Measurements from ENCODE around the gene COQ5.
A peak's percentile ranks its signal among the peaks of the same experiment; 100 is the strongest.

Gene COQ5

GRCh38 chr12:120528861-120529525, at the start of gene COQ5:
TSS of gene COQ5 (minus strand) at chr12:120529158. CDS start at chr12:120529141, 17 bp downstream.
- peaks cover 15% of the 10 kb centered on the region for H3K4me1 Mint-ChIP-seq
- H3K9me3 Mint-ChIP-seq, result no peaks in the 10 kb centered on the region
- H3K27me3 Mint-ChIP-seq, result no peaks in the 10 kb centered on the region
- ATAC-seq (ENCODE audit: low read depth) (peak; percentile 97), DNase-seq (ENCODE audit: low spot score in 2 of 2) (peak; percentile 77 to 82)
- H3K27ac Mint-ChIP-seq, result peak within 1 kb of the TSS; percentile 98
- no peaks in the 10 kb centered on the region for H3K36me3 Mint-ChIP-seq
- H3K4me3 Mint-ChIP-seq, result peak within 1 kb of the TSS; percentile 100

- Mint-ChIP-seq H3K4me1 (no peaks in the 10 kb centered on the region), H3K36me3 (peaks cover 31% of the 10 kb centered on the region), H3K9me3 (no peaks in the 10 kb centered on the region), H3K27ac (peak overlapping the region; percentile 60), H3K27me3 (no peaks in the 10 kb centered on the region), H3K4me3 (no peak overlapping the region)
- ATAC-seq (ENCODE audit: low read depth), result no peak
- DNase-seq (ENCODE audit: low spot score in 2 of 2), result no peak
These were observed 45.1 kb upstream of the COQ5 start for GRCh38 chr12:120574106-120574505.

GRCh38 chr12:120573560-120573959, 44.6 kb upstream of the COQ5 start:
- Mint-ChIP-seq H3K9me3 (no peaks in the 10 kb centered on the region), H3K36me3 (peaks cover 31% of the 10 kb centered on the region), H3K27ac (peak overlapping the region; percentile 60), H3K27me3 (no peaks in the 10 kb centered on the region), H3K4me1 (no peaks in the 10 kb centered on the region), H3K4me3 (no peak overlapping the region)
- no peak for ATAC-seq (ENCODE audit: low read depth)
- no peak for DNase-seq (ENCODE audit: low spot score in 2 of 2)

- DNase-seq (ENCODE audit: low spot score in 2 of 2), result no peak
- Mint-ChIP-seq H3K27ac (peak overlapping the region; percentile 20), H3K4me3 (no peak overlapping the region), H3K36me3 (peaks cover 33% of the 10 kb centered on the region), H3K27me3 (no peaks in the 10 kb centered on the region), H3K4me1 (no peaks in the 10 kb centered on the region), H3K9me3 (no peaks in the 10 kb centered on the region)
- ATAC-seq (ENCODE audit: low read depth), result no peak
These were observed 42.3 kb upstream of the COQ5 start for GRCh38 chr12:120571299-120571698.

- Mint-ChIP-seq H3K4me3 (no peak overlapping the region), H3K27ac (no peak overlapping the region), H3K36me3 (peaks cover 30% of the 10 kb centered on the region), H3K27me3 (no peaks in the 10 kb centered on the region), H3K4me1 (no peaks in the 10 kb centered on the region), H3K9me3 (no peaks in the 10 kb centered on the region)
- no peak for ATAC-seq (ENCODE audit: low read depth)
- no peak for DNase-seq (ENCODE audit: low spot score in 2 of 2)
These were observed 34.5 kb upstream of the COQ5 start for GRCh38 chr12:120563495-120563894.

- Mint-ChIP-seq H3K27me3 (no peaks in the 10 kb centered on the region), H3K27ac (no peak overlapping the region), H3K4me1 (no peaks in the 10 kb centered on the region), H3K4me3 (no peak overlapping the region), H3K9me3 (no peaks in the 10 kb centered on the region), H3K36me3 (peaks cover 30% of the 10 kb centered on the region)
- DNase-seq (ENCODE audit: low spot score in 2 of 2) (no peak), ATAC-seq (ENCODE audit: low read depth) (no peak)
These were observed 33.9 kb upstream of the COQ5 start for GRCh38 chr12:120562906-120563305.

- Mint-ChIP-seq H3K27me3 (no peaks in the 10 kb centered on the region), H3K27ac (no peak overlapping the region), H3K36me3 (peaks cover 26% of the 10 kb centered on the region), H3K4me1 (peaks cover 2% of the 10 kb centered on the region), H3K9me3 (no peaks in the 10 kb centered on the region), H3K4me3 (no peak overlapping the region)
- ATAC-seq (ENCODE audit: low read depth) (no peak), DNase-seq (ENCODE audit: low spot score in 2 of 2) (no peak)
These were observed 28.6 kb upstream of the COQ5 start for GRCh38 chr12:120557589-120557988.

- H3K27ac Mint-ChIP-seq, result no peak overlapping the region
- no peak for ATAC-seq (ENCODE audit: low read depth)
- no peaks in the 10 kb centered on the region for H3K9me3 Mint-ChIP-seq
- no peak for DNase-seq (ENCODE audit: low spot score in 2 of 2)
- H3K36me3 Mint-ChIP-seq, result peaks cover 21% of the 10 kb centered on the region
- no peaks in the 10 kb centered on the region for H3K27me3 Mint-ChIP-seq
- peaks cover 4% of the 10 kb centered on the region for H3K4me1 Mint-ChIP-seq
- H3K4me3 Mint-ChIP-seq, result no peak overlapping the region
These were observed 25.7 kb upstream of the COQ5 start for GRCh38 chr12:120554678-120555077.

- peaks cover 6% of the 10 kb centered on the region for H3K4me1 Mint-ChIP-seq
- ATAC-seq (ENCODE audit: low read depth) (no peak), DNase-seq (ENCODE audit: low spot score in 2 of 2) (no peak)
- no peaks in the 10 kb centered on the region for H3K27me3 Mint-ChIP-seq
- H3K27ac Mint-ChIP-seq, result no peak overlapping the region
- H3K36me3 Mint-ChIP-seq, result peaks cover 5% of the 10 kb centered on the region
- no peak overlapping the region for H3K4me3 Mint-ChIP-seq
- H3K9me3 Mint-ChIP-seq, result no peaks in the 10 kb centered on the region
These were observed 17.1 kb upstream of the COQ5 start for GRCh38 chr12:120546050-120546386.

GRCh38 chr12:120544691-120545090, 15.7 kb upstream of the COQ5 start:
- Mint-ChIP-seq H3K4me1 (peaks cover 9% of the 10 kb centered on the region), H3K36me3 (peaks cover 5% of the 10 kb centered on the region), H3K27ac (no peak overlapping the region), H3K4me3 (no peak overlapping the region), H3K9me3 (no peaks in the 10 kb centered on the region), H3K27me3 (no peaks in the 10 kb centered on the region)
- DNase-seq (ENCODE audit: low spot score in 2 of 2) (no peak), ATAC-seq (ENCODE audit: low read depth) (no peak)

- H3K36me3 Mint-ChIP-seq, result peaks cover 5% of the 10 kb centered on the region
- ATAC-seq (ENCODE audit: low read depth), result no peak
- no peaks in the 10 kb centered on the region for H3K27me3 Mint-ChIP-seq
- H3K4me1 Mint-ChIP-seq, result peaks cover 25% of the 10 kb centered on the region
- H3K9me3 Mint-ChIP-seq, result no peaks in the 10 kb centered on the region
- H3K4me3 Mint-ChIP-seq, result no peak overlapping the region
- H3K27ac Mint-ChIP-seq, result no peak overlapping the region
- DNase-seq (ENCODE audit: low spot score in 2 of 2), result no peak
These were observed 13.2 kb upstream of the COQ5 start for GRCh38 chr12:120542166-120542565.

GRCh38 chr12:120540445-120540844, 11.5 kb upstream of the COQ5 start:
- H3K4me3 Mint-ChIP-seq, result no peak overlapping the region
- DNase-seq (ENCODE audit: low spot score in 2 of 2) (no peak), ATAC-seq (ENCODE audit: low read depth) (no peak)
- no peaks in the 10 kb centered on the region for H3K27me3 Mint-ChIP-seq
- no peaks in the 10 kb centered on the region for H3K9me3 Mint-ChIP-seq
- peaks cover 37% of the 10 kb centered on the region for H3K4me1 Mint-ChIP-seq
- H3K36me3 Mint-ChIP-seq, result peaks cover 2% of the 10 kb centered on the region
- no peak overlapping the region for H3K27ac Mint-ChIP-seq

- Mint-ChIP-seq H3K27me3 (no peaks in the 10 kb centered on the region), H3K4me1 (peaks cover 35% of the 10 kb centered on the region), H3K9me3 (no peaks in the 10 kb centered on the region), H3K36me3 (peaks cover 2% of the 10 kb centered on the region), H3K27ac (peak overlapping the region; percentile 62), H3K4me3 (peak overlapping the region; percentile 86)
- ATAC-seq (ENCODE audit: low read depth) (no peak), DNase-seq (ENCODE audit: low spot score in 2 of 2) (no peak)
These were observed 10.3 kb upstream of the COQ5 start for GRCh38 chr12:120539303-120539702.

- H3K36me3 Mint-ChIP-seq, result peaks cover 2% of the 10 kb centered on the region
- DNase-seq (ENCODE audit: low spot score in 2 of 2) (no peak), ATAC-seq (ENCODE audit: low read depth) (no peak)
- peak overlapping the region; percentile 86 for H3K4me3 Mint-ChIP-seq
- H3K4me1 Mint-ChIP-seq, result peaks cover 37% of the 10 kb centered on the region
- H3K27me3 Mint-ChIP-seq, result no peaks in the 10 kb centered on the region
- no peaks in the 10 kb centered on the region for H3K9me3 Mint-ChIP-seq
- H3K27ac Mint-ChIP-seq, result peak overlapping the region; percentile 62
These were observed 9.6 kb upstream of the COQ5 start for GRCh38 chr12:120538281-120539156.

Data from memory B cell (primary cell).